Retinal pigment epithelial cell (primary cell): ENCODE results near the gene CROCC2.

Experiments
- DNase-seq: peaks from one replicate; pipeline ENCODE4 v3.0.0-alpha.2; 2010; ENCODE audit warnings: low read depth
- H3K4me3 ChIP-seq: 2 replicates; pipeline ENCODE4 v1.5.1; 2011; ENCODE audit warnings: mild to moderate bottlenecking, low read length, control low read depth, moderate library complexity
- TF ChIP-seq, protein P1 (sequence below): conservative IDR thresholded peaks from 2 replicates; pipeline ENCODE4 v1.5.1; 2011; ENCODE audit warnings: low read depth, low read length, control low read depth, inconsistent platforms

CROCC2 gene

DNA sequence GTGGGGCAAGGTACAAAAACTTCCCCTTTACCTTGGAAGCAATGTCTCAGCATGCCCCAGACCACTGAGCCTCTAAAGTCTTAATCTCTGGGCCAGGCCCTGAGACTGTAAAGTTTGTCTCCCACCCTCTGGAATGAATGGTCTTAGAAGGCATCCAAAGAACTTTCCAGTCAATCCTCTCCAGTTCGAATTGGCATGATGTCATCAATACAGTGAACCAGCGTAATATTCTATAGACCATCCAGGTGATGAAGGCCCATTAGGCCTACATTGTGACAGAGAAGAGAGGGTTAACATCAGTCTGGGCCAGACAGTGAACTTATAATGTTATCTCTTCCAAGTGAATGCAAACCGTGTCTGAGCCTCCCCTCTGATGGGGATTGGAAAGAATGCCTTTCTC is 21.4 kb upstream of the CROCC2 start:
- TF ChIP-seq, protein P1, sequence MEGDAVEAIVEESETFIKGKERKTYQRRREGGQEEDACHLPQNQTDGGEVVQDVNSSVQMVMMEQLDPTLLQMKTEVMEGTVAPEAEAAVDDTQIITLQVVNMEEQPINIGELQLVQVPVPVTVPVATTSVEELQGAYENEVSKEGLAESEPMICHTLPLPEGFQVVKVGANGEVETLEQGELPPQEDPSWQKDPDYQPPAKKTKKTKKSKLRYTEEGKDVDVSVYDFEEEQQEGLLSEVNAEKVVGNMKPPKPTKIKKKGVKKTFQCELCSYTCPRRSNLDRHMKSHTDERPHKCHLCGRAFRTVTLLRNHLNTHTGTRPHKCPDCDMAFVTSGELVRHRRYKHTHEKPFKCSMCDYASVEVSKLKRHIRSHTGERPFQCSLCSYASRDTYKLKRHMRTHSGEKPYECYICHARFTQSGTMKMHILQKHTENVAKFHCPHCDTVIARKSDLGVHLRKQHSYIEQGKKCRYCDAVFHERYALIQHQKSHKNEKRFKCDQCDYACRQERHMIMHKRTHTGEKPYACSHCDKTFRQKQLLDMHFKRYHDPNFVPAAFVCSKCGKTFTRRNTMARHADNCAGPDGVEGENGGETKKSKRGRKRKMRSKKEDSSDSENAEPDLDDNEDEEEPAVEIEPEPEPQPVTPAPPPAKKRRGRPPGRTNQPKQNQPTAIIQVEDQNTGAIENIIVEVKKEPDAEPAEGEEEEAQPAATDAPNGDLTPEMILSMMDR = no peak
- no peak for DNase-seq
- no peak overlapping the region for H3K4me3 ChIP-seq

DNA sequence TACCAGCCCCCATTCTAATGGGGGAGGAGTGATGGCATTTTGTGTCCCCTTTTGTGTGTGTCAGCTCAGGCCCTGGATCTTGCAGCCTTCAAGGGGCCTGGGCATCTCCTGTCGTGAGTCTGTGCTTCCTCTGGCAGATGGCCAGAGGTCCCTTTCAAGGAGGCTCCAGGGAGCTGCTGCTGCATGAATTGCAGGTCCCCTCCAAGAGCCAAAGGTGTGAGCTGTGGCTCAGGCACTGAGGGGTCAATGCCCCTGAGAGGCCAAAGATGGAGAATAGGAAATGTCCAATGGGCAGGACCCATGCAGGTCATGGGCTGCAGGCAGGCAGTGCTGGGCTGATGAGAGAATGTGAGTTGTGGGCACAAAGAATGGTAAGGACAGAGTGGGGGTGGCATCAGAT is 20.6 kb upstream of the CROCC2 start:
- DNase-seq = no peak
- TF ChIP-seq, protein P1 = no peak
- no peak overlapping the region for H3K4me3 ChIP-seq

DNA sequence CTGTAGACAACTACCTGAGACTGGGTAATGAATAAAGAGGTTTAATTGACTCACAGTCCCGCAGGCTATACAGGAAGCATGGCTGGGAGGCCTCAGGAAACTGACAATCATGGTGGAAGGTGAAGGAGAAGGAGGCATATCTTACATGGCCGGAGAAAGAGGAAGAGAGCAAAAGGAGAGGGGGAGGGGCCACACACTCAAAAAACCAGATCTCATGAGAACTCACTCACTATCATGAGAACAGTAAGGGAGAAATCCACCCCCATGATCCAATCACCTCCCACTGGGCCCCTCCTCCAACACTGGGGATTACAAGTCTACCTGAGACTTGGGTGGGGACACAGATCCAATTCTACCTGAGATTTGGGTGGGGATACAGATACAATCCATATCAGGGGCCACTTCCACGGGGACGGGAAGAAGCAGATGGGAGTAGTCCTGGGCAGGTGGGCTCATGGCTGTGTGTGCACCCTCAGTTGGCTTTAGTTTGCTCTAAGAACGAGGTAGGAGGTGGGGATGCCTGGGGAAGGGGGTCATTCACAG is 20.0 kb upstream of the CROCC2 start:
- no peak overlapping the region for H3K4me3 ChIP-seq
- DNase-seq = no peak
- TF ChIP-seq, protein P1 = no peak

DNA sequence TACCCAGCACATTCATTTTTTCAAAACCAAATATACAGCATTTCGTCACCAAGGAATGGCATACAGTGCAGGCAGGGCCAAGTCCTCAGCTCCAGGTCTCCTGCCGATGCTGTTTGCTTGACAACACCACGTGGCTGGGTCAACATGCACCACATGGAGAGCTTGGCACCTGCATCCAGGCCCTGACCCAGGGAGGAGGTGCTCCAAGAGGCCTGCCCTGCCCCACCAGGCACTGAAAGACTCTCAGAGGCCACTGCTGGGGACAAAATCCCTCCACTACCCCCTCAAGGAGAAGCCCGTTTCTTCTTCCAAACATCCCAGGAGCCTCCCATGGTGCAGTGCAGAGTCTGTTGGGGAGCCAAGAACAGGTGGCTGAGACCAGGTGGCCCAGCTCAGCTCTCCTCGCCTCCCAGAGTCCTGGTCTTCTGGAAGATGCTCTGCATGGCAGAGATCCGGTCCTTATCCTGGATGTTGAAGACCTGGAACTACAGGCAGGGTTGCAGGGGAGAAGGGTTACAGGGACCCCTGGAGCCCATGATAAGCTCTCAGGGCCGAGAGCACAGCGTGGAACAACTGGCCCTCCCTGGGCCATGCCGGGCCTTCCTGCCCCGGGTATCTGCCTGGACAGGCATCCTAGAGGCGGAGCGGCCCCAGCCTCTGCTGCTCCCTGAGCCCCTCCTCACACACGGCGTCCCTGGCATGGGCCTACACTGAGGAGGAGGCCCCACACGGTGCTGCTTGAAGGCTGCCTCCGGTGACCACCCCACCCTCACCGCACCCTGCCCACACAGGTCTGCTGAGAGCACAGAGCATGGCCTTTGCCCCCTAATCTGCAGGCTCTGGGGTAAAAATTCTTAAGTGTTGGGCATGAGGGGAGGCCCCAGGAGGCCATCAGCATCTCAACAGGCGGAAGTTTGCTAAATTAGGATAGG is 19.2 kb upstream of the CROCC2 start:
- H3K4me3 ChIP-seq = no peak overlapping the region
- TF ChIP-seq, protein P1 = no peak
- DNase-seq = no peak

DNA sequence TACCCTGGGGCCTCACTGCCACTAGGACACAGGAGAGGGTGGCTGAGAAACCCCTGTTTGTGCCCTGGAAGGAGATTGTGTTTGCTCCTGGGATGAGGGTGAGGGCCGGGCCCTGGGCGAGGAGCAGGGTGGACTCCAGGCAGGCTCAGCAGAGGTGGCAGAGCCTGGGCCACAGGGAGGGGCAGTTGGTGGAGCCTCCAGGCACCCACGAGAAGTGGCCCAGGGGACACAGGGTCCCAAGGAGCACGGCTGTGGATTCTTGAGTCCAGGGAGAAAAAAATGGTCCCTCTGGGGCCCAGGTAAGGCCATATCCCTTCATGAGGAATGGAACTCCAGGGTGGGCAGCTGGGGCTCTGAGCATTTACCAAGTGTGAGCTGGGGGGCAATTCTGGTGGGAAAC is 18.5 kb upstream of the CROCC2 start:
- H3K4me3 ChIP-seq = no peak overlapping the region
- TF ChIP-seq, protein P1 = no peak

DNA sequence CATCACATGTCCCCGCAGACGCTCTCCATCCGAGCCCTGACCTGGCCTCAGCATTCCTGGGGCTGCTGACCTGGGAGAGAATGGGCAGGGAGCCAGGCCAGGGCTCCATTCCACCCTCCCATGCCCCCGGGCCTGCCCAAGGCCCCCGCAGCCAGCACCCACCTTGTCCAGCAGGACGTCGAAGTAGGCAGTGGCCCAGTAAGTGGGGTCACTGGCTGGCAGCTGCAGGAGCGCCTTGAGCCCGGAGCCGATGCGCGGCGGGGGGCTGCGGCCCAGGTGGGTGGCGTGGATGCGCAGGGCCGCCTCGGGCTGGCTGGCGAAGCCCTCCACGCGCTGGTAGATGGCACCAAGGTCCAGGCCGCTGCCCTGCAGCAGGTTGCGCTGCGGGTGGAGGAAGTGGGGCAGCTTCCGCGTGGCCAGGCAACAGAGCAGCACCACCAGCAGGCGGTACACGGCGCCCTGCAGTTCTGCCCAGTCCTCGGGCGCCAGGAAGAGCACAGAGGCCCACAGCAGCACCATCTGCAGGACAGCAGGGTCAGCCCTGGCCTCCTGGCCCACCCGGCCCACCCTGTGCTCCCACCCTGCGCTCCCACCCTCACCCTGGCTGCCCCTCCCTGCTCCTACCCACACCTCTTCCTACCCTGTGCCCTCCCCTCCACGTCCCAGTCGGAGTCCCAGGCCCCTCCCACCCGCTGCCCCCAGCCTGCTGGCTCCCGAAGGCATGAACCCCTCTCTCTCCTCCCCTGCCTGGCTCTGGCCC is 17.8 kb upstream of the CROCC2 start:
- TF ChIP-seq, protein P1 = no peak
- H3K4me3 ChIP-seq = no peak overlapping the region
- no peak for DNase-seq

More for the DNA sequence above, 18.5 kb upstream of the CROCC2 start:
- DNase-seq = no peak
